PC-9 (cell line): ENCODE measurements around the gene SPHKAP.

Experiments
- CTCF ChIP-seq: fragments of 200-600 bp; sonication (generic); conservative IDR thresholded peaks from 2 replicates; pipeline ENCODE4 v1.6.1; 2017; ENCODE audit warnings: mixed run types, antibody characterized with exemption, mild to moderate bottlenecking, moderate library complexity
- EZH2 ChIP-seq: fragments of 200-600 bp; sonication (generic); IDR thresholded peaks from 2 replicates; pipeline ENCODE4 v1.8.0; 2017; ENCODE audit warnings: antibody characterized with exemption, low read depth

GRCh38 chr2:227942021-227942420 is 239.5 kb downstream of the SPHKAP start:
- TF ChIP-seq EZH2 (no peak), CTCF (no peak)
